Hematopoietic multipotent progenitor cell treated with erythropoietin and hydrocortisone succinate and interleukin-3 and kit ligand, for 6 days (in vitro differentiated cells): ENCODE data around the gene ADCY3.
A peak's percentile ranks its signal among the peaks of the same experiment; 100 is the strongest.

Source experiments
- DNase-seq: peaks from one replicate; pipeline ENCODE4 v3.0.0-alpha.2; 2015

The ADCY3 gene

GRCh38 chr2:24899361-24899910 lies 20.6 kb downstream of the ADCY3 start:
- DNase-seq: no peak

DNA sequence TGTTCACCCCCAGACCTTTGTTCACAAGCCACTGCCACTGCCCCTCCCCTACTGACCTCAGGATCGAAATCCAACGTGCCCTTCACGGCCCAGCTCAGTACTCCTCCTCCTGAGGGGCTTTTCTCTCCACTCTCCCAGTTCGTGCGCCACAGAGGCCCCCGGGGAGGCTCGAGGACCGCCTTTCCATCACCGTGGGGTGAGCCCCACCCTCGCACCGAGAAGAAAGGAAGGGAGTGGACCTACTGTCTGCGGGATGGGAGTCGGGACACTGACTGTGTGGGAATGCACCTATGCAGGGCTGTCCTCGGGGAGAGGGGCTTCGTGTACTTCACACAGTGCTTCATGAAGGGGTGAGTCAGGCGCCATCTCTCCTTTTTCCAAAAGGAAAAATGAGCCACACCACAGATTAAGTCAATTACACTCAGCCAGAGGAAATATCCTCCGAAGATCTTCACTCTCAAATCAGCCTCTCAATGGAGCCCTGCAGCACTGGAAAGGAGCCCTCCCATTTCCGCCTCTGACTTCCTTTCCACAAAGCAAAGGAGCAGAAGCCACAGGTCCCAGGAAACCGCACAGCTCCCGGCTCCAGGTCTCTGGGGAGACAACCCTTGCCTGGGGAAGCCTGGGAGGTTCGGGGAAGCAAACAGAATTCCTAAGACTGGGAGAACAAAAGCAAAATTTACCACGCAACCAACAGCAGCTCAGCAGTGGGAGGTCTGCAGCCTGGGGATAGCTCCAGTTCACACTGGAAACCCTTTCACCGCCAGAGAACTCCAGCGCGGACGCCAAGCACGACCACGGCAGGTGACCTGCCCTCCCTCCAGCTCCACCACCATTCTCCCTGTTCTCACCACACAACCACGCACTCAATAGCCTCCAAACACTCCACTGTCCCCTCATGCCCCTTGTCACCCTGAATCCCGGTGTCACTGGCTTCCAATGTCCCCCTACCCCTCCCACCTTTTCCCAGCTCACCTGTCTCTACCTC lies 21.6 kb downstream of the ADCY3 start:
- DNase-seq: no peak

DNA sequence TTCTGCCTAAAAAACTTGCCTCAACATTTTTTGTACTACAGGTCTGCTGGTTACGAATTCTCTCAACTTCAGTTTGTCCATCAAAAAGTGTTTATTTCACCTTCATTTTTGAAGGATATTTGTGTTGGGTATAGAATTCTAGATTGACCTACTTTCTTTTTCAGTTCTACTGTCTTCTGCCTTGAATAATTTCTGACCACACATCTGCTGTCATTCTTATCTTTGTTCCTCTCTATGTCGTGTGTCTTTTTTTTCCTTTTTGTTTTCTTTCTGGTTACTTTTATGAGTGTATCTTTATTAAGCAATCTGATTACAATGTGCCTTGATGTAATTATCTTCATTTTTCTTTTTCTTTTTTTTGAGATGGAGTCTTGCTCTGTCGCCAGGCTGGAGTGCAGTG lies 25.3 kb downstream of the ADCY3 start:
- DNase-seq: peak; percentile 20

- no peak for DNase-seq
These were observed 26.1 kb downstream of the ADCY3 start for GRCh38 chr2:24893934-24894333.

DNA sequence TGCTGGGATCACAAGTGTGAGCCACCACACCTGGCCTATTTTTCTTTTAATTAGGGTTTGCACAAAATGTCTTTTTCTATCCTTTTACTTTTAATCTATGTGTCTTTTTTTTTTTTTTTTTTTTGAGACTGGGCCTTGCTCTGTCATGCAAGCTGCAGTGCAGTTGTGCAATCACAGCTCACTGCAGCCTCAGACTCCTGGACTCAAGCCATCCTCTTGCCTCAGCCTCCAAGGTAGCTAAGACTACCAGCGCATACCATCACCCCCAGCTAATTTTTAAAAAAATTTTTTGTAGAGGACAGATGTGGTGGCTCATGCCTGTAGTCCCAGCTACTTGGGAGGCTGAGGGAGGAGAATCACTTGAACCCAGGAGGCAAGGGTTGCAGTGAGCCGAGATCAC lies 27.1 kb downstream of the ADCY3 start:
- no peak for DNase-seq

DNA sequence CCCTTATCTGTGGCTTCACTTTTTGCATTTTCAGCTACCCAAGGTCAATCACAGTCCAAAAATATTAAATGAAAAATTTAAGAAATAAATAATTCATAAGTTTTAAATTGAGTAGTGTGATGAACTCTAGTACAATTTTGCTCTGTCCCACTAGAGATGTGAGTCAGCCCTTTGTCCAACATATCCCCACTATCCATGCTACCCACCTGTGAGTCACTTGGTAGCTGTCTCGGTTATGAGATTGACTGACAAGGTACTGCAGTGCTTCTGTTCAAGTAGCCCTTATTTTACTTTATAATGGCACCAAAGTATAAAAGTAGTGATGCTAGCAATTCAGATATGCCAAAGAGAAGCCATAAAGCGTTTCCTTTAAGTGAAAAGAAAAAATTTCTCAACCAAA lies 28.8 kb downstream of the ADCY3 start:
- no peak for DNase-seq

DNA sequence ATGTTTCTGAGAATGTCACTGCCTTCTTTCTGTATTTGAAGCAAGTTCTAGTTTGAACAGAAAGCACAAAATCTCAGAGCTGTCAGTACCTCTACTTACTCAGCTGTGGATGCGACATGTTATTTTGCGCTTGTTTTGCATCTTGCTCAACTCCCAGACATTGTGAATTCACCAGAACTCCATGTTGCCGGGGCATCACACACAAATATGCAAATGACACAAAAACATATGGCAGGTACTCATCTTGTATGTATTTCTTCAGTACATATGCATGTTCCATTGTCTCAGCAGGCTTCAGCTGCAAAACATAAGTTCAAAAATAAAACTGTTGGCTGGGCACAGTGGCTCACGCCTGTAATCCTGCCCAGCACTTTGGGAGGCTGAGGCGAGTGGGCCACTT lies 30.8 kb downstream of the ADCY3 start:
- DNase-seq: no peak

GRCh38 chr2:24888177-24888576 lies 31.9 kb downstream of the ADCY3 start:
- DNase-seq: no peak

GRCh38 chr2:24887307-24887874 lies 32.6 kb downstream of the ADCY3 start:
- DNase-seq: no peak

DNA sequence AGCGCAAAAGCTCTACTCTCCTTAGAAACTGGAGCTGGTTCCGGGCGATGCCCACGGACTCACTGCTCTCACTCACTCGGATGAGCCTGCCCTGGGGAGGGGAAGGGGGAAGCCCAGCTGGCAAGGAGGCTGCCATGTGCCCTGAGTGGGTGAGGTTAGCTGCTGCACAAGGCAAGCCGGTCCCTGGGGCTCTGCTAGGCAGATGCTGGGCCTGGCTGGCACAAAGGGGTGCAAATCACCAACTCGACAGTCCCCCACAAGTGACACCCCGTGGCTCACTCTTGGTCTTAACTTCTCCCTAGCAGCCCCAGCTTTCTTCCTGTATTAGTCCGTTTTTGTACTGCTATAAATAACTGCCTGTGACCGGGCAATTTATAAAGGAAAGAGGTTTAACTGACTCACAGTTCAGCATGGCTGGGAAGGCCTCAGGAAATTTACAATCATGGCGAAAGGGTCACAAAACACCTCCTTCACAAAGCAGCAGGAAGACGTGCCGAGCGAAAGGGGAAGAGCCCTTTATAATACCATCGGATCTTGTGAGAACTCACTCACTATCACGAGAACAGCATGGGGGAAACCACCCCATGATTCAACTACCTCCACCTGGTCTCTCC lies 33.2 kb downstream of the ADCY3 start:
- DNase-seq: peak; percentile 25

DNA sequence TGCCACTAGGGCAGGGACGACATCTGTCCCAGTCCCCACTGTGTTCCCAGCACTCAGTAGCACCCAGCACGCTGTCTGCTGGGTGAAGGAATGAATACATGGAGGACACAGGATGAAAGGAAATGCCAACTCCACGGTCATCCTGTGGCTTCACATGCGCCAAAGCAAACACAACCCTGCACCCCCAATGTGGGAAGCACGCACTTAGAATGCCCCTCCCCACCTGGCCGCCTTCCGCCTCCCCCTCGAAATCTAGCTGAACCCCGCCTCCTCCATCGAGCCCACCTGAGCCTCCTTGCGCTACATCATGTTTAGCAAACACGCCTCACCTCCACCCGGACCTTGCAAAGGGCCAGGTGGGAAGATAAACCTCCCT lies 33.9 kb downstream of the ADCY3 start:
- DNase-seq: no peak

DNA sequence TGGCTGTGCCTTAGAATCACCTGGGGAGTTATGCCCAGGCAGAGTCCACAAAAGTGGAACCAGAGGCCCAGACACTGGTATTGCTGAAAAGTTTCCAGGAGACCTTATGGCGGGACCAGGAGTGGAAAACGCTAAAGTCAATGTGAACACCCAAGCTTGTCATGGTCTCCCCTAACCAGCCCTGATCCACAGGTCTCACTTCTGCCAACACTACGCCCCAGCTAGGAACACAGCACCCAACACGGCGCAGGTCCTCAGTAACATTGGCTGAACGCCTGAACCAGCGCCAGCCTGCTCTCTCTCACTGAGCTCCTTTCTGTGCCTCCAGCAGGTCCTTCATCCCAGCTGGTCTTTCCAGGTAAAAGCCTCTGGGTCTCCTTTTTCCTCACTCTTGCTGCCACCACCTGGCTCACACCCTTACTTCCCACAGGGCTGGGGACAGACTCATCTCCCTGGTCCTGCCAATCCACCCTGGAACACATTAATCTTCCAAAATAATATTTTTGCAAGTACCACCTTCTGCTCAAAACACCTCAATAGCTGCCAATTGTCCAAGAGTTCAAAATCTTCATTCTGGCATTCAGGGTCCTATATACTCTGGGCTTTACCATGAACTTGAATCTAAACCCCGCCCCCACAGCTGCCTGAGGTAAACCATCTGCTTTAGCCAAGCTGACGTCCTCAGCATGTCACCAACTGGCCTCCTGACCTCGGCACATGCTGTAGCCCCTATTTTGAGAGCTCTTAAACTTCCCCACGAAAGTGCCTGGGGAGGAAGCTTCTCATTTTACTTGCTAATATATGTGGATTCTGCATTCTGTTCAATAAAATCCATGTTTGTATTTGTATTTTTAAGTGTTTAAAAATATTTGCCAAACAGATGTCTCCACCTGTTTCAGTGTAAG lies 34.6 kb downstream of the ADCY3 start:
- peak; percentile 23 for DNase-seq

DNA sequence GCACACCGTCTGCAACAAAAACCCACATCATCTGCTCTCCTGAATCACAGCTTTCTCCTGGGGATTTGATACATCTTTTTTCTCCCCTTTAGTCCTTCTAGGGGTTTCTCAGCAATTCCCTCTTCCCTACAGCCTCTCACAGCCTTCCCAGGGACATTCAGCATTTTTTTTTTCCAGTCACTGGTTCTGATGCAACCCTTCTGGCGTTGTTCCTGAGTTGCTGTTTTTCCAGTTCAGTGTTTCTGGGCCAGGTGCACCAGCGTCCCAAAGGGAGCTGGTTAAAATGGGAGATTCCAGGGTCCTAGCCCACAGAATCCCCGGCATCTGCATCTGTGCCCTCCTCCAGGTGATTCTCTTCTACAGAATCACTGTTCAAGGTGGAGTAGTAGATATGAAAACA lies 36.1 kb downstream of the ADCY3 start:
- no peak for DNase-seq

GRCh38 chr2:24881623-24882022 lies 38.4 kb downstream of the ADCY3 start:
- peak; percentile 66 for DNase-seq

DNA sequence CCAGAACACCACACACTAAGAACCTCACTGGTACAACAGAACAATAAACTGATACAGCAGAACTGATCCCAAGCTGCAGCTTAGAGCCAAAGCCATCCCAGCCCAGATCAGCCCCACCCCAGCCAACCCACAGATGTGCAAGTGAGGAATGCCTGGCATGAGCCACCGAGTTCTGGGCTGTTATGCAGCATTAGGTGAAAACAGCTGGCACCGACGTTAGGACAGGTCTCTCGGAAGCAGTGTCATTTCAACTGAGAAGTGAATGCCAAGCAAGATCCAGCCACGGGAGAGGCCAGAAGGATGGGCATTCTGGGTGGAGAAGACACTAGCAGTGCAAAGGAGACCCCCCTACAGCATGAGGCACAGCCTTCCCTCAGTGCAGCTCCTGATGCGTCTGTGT lies 38.9 kb downstream of the ADCY3 start:
- DNase-seq: no peak

DNA sequence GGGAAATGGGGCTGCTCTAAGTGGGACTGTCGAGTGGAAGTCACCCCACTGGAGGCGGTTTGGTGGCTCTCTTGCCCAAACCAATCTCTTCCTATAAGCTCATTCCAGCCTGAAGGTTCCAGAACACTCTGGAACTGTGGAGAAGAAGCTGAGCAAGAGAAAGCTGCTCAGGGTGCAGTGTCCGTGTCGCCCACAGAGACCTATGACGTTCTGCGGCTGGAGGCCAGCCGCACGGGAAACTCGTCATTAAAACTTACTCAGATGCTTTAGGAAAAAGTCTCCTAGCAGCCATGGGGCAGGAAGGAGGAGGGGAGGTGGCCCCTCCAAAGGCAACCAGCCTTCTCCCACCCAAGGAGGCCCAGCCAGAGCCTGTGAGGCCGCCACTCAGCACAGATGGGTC lies 41.7 kb downstream of the ADCY3 start:
- no peak for DNase-seq

- DNase-seq: no peak
These were observed 42.4 kb downstream of the ADCY3 start for GRCh38 chr2:24877646-24878045.

- no peak for DNase-seq
These were observed 43.0 kb downstream of the ADCY3 start for GRCh38 chr2:24877067-24877466.

DNA sequence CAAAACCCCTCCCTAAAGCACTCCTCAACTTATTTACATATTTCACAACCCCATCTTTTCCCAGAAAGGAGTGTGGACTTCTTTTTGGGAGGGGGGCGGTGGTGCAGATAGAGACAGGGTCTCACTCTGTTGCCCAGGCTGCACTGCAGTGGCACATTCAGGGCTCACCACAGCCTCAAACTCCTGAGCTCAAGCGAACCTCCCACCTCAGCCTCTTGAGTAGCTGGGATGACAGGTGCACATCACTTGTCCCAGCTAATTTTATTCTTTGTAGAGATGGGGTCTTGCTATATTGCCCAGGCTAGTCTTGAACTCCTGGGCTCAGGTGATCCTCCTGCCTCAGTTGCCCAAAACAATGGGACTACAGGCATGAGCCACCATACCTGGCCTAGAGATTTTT lies 44.1 kb downstream of the ADCY3 start:
- no peak for DNase-seq

DNA sequence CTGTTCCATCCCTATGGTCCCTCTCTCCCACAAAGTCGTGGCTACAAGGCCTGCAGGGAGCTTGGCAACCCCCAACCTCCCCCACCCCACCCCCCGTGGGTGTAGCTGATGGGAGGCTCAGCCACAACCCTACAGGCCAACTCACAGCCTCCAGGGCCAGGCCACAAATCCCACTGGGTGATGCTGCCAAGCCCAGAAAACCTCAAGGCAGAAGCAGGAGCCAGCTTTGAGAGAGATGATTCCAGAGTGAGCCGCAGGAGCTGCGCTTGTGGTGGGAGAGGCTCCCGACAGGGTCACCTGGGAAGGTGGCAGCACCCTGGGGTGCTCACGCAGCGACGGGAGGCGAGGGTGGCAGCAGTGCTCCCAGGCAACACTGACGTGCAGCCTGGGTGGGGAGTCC lies 44.8 kb downstream of the ADCY3 start:
- DNase-seq: no peak

GRCh38 chr2:24874035-24874434 lies 46.0 kb downstream of the ADCY3 start:
- DNase-seq: no peak

- DNase-seq: no peak
These were observed 46.4 kb downstream of the ADCY3 start for GRCh38 chr2:24873619-24874018.
